Endothelial cell of umbilical vein (primary cell): ENCODE measurements around the gene RNF111.

Source experiments
- EZH2 ChIP-seq: IDR thresholded peaks from 2 replicates; pipeline ENCODE4 v1.6.1; 2012; ENCODE audit warnings: borderline replicate concordance, low read depth, mild to moderate bottlenecking, moderate library complexity, low read length, inconsistent platforms; ENCODE audit not compliant: severe bottlenecking
- JUN ChIP-seq: IDR thresholded peaks from 2 replicates; pipeline ENCODE4 v1.6.1; 2011; ENCODE audit warnings: borderline replicate concordance, low read depth; ENCODE audit not compliant: insufficient read length, insufficient read depth
- MYC ChIP-seq: IDR thresholded peaks from one replicate; pipeline ENCODE4 v1.6.1; 2011; ENCODE audit warnings: mild to moderate bottlenecking, low read depth, low read length
- POLR2A ChIP-seq: IDR thresholded peaks from 2 replicates; pipeline ENCODE4 v1.6.1; 2012; ENCODE audit warnings: low read depth, mild to moderate bottlenecking, control low read depth, low read length
- POLR2AphosphoS5 ChIP-seq: IDR thresholded peaks from 2 replicates; pipeline ENCODE4 v1.6.1; 2012; ENCODE audit warnings: low read depth, mild to moderate bottlenecking, control low read depth, low read length, moderate library complexity; ENCODE audit not compliant: insufficient read depth
- TF ChIP-seq, protein P1 (sequence below): IDR thresholded peaks from 2 replicates; pipeline ENCODE4 v1.6.1; 2011; ENCODE audit not compliant: insufficient read depth, insufficient read length
- TF ChIP-seq, protein P2 (sequence below), 2 donors: IDR thresholded peaks; 1 replicate in 1 of 2; 2 replicates in 1 of 2; pipeline ENCODE4 v1.5.1; 2011; ENCODE audit warnings: low read length in 2 of 2, mild to moderate bottlenecking in 2 of 2, moderate library complexity in 2 of 2, control low read depth in 1 of 2, inconsistent platforms in 1 of 2, low read depth in 1 of 2; ENCODE audit not compliant: insufficient read depth in 1 of 2; ENCODE audit errors: extremely low read depth in 1 of 2

DNA sequence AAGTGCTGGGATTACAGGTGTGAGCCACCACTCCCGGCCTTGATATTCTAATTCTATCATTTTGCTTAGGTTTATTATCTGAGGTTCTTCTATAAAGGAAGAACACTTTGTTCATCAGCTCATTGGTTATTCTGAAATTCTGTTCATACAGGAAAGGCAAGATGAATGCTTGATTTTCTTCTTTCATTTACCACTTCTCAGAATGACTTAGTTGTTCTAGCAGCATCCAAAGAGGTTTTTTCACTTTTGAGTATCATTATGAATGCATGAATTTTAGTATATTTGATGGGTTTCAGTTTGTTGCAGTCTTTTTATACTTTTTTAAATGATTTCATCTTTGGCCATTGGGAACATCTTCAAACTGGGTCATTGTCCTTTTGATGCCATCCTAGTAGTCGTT is 51.8 kb downstream of the RNF111 start:
- TF ChIP-seq JUN (no peak), POLR2AphosphoS5 (no peak), MYC (no peak), EZH2 (no peak), POLR2A (no peak)
- TF ChIP-seq, protein P1, sequence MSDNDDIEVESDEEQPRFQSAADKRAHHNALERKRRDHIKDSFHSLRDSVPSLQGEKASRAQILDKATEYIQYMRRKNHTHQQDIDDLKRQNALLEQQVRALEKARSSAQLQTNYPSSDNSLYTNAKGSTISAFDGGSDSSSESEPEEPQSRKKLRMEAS, result no peak
- TF ChIP-seq, protein P2, sequence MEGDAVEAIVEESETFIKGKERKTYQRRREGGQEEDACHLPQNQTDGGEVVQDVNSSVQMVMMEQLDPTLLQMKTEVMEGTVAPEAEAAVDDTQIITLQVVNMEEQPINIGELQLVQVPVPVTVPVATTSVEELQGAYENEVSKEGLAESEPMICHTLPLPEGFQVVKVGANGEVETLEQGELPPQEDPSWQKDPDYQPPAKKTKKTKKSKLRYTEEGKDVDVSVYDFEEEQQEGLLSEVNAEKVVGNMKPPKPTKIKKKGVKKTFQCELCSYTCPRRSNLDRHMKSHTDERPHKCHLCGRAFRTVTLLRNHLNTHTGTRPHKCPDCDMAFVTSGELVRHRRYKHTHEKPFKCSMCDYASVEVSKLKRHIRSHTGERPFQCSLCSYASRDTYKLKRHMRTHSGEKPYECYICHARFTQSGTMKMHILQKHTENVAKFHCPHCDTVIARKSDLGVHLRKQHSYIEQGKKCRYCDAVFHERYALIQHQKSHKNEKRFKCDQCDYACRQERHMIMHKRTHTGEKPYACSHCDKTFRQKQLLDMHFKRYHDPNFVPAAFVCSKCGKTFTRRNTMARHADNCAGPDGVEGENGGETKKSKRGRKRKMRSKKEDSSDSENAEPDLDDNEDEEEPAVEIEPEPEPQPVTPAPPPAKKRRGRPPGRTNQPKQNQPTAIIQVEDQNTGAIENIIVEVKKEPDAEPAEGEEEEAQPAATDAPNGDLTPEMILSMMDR (IDR thresholded peaks at IDR 0.05; ENCODE audit: extremely low read depth in 1 of 2, insufficient read depth in 1 of 2, low read depth in 1 of 2, low read length in 2 of 2), result no peak
